ENCODE results near the gene PHACTR3. TPM values are rescaled to one million over a fixed set of nuclear protein-coding genes. Genes with fewer than 3 reads are reported as not detected.

Gene PHACTR3
- total RNA-seq, 1 donor from 2014 or later: 1.0 TPM

DNA sequence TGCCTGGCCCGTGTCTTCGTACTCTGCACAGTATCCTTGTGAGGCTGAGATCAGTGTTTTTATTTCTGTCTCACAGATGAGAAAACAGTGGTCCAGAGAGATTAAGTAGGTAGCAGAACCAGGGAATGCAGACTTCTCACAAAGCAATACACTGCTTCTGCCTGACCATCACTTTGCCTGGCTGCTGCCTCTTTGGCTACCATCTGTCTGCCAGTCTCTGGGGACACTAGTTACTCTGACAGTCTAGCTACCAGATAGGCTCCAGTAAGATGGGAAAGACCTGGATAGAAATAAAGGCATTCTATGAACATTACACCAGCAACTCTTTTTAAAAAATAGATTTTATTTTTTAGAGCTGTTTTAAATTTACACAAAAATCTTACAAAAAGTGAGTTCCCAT is 96.9 kb downstream of the PHACTR3 start:
- no peaks in the 10 kb centered on the region for H3K36me3 ChIP-seq (ENCODE audit: control insufficient read depth in 3 of 3, insufficient read depth in 3 of 3, low read length in 3 of 3)
- H3K9ac ChIP-seq (ENCODE audit: low read depth in 1 of 3, low read length in 3 of 3): no peak overlapping the region
- H3K27ac ChIP-seq (ENCODE audit: low read depth, low read length): no peak overlapping the region
- H3K27me3 ChIP-seq (ENCODE audit: control insufficient read depth in 3 of 3, insufficient read depth in 3 of 3, low read length in 3 of 3): peaks cover 3 to 16% (median 6%) of the 10 kb centered on the region in 3 donors
- no peaks in the 10 kb centered on the region for H3K4me1 ChIP-seq (ENCODE audit: control insufficient read depth in 3 of 3, insufficient read depth in 3 of 3, low read length in 3 of 3)
- H3K4me3 ChIP-seq (ENCODE audit: low read length in 3 of 3): no peak overlapping the region
- H3K9me3 ChIP-seq (ENCODE audit: control insufficient read depth in 3 of 3, low read length in 3 of 3): no peaks in the 10 kb centered on the region

DNA sequence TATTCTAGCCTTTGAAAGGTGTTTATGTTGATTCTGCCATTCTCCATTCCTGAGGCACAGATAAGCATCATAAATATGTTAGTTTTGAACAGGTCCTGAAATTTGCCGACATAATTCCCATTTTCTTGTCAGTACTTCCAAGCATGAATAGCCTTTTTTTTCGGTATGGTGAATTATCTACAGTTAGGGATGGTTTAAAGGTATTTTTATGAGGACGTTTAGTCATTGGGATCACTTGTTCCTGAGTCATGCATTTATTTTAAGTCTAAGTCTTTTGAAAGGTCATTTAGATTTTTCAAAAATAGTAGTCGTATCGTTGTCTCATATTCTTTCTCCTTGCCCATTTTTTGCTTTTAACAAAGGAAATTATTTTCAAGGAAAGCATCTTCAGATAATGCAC is 98.7 kb downstream of the PHACTR3 start:
- Histone ChIP-seq H3K27me3 (ENCODE audit: control insufficient read depth in 3 of 3, insufficient read depth in 3 of 3, low read length in 3 of 3) (peaks cover 2 to 10% (median 4%) of the 10 kb centered on the region in 3 donors), H3K4me3 (ENCODE audit: low read length in 3 of 3) (no peak overlapping the region)

DNA sequence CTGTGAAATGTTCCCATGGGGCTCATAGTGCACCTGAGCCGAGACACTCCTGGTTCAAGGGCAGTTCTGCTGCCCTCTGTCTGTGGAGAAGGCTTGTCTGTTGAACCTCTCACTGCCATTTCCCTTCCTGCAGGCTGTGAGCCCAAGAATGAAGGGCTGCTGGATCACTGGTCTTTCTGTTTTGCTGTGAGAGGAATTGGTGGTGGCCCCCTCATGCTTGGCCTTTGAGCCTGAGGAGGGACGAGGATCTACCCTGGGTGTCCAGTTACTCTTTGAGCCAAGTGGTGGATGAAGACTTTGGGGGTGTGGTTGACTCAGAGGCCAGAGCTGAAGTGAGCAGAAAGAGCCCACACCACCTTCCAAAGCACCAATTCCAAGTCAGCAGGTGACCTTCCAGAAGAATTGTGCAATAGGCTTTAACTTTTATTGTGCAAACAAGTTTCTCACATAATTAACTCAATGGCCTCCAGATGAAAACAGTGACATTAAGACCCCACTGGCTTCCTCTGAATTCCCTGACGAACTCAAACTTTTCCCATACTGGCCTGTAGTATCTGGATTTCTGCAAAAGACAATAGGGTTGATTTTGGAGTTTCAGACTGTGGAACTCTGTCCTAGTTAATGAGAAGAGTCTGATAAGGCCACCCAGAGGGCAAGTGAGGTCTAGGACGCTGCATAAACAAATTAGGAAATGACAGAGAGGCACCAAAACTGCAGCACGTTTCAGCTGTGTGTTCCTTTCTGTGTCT is 101.5 kb downstream of the PHACTR3 start:
- no peak overlapping the region for H3K27ac ChIP-seq (ENCODE audit: low read depth, low read length)
- H3K4me3 ChIP-seq (ENCODE audit: low read length in 3 of 3): no peak overlapping the region
- H3K4me1 ChIP-seq (ENCODE audit: control insufficient read depth in 3 of 3, insufficient read depth in 3 of 3, low read length in 3 of 3): no peaks in the 10 kb centered on the region
- H3K9me3 ChIP-seq (ENCODE audit: control insufficient read depth in 3 of 3, low read length in 3 of 3): no peaks in the 10 kb centered on the region
- H3K27me3 ChIP-seq (ENCODE audit: control insufficient read depth in 3 of 3, insufficient read depth in 3 of 3, low read length in 3 of 3): peaks cover 3 to 17% (median 8%) of the 10 kb centered on the region in 3 donors
- H3K36me3 ChIP-seq (ENCODE audit: control insufficient read depth in 3 of 3, insufficient read depth in 3 of 3, low read length in 3 of 3): no peaks in the 10 kb centered on the region
- H3K9ac ChIP-seq (ENCODE audit: low read depth in 1 of 3, low read length in 3 of 3): no peak overlapping the region

More for the DNA sequence above, 98.7 kb downstream of the PHACTR3 start:
- H3K27ac ChIP-seq (ENCODE audit: low read depth, low read length): no peak overlapping the region
- no peak overlapping the region for H3K9ac ChIP-seq (ENCODE audit: low read depth in 1 of 3, low read length in 3 of 3)
- no peaks in the 10 kb centered on the region for H3K4me1 ChIP-seq (ENCODE audit: control insufficient read depth in 3 of 3, insufficient read depth in 3 of 3, low read length in 3 of 3)
- no peaks in the 10 kb centered on the region for H3K36me3 ChIP-seq (ENCODE audit: control insufficient read depth in 3 of 3, insufficient read depth in 3 of 3, low read length in 3 of 3)
- H3K9me3 ChIP-seq (ENCODE audit: control insufficient read depth in 3 of 3, low read length in 3 of 3): no peaks in the 10 kb centered on the region

DNA sequence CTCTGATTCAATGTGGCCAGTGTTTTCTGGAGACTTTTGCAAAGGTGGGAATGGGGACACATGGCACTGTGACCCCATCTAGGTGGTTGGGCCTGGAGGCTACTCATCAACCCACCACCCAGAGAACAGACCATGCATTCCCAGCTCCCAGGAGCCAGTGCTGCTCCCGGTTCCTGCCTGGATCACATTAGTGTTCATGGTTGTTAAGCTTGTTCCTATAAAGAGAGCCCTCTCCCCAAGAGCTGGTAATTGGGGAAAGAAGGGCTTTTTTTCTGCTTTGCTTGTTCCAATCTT is 102.0 kb downstream of the PHACTR3 start:
- H3K36me3 ChIP-seq (ENCODE audit: control insufficient read depth in 3 of 3, insufficient read depth in 3 of 3, low read length in 3 of 3): no peaks in the 10 kb centered on the region
- H3K4me1 ChIP-seq (ENCODE audit: control insufficient read depth in 3 of 3, insufficient read depth in 3 of 3, low read length in 3 of 3): no peaks in the 10 kb centered on the region
- H3K9ac ChIP-seq (ENCODE audit: low read depth in 1 of 3, low read length in 3 of 3): no peak overlapping the region
- no peak overlapping the region for H3K4me3 ChIP-seq (ENCODE audit: low read length in 3 of 3)
- H3K27me3 ChIP-seq (ENCODE audit: control insufficient read depth in 3 of 3, insufficient read depth in 3 of 3, low read length in 3 of 3): peaks cover 3 to 17% (median 8%) of the 10 kb centered on the region in 3 donors
- no peaks in the 10 kb centered on the region for H3K9me3 ChIP-seq (ENCODE audit: control insufficient read depth in 3 of 3, low read length in 3 of 3)
- no peak overlapping the region for H3K27ac ChIP-seq (ENCODE audit: low read depth, low read length)

DNA sequence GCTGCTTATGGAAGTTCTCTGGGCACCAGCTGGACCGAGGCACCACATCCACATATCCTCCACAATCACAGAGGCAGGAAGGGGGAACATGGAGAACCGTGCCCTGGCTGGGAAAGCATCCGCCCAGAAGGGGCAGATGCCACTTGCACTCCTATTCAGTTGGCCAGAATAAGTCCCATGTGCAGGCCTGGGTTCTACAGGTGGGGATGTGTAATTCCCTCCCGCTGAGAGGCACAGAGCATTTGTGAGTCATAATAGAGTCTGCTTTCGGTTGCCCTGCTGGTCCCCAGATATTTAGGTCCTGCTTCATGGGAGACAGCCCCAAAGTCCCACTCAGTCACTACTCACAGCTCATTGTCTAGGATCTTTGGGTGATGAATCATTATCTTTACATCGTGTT is 104.0 kb downstream of the PHACTR3 start:
- Histone ChIP-seq H3K9ac (ENCODE audit: low read depth in 1 of 3, low read length in 3 of 3) (no peak overlapping the region), H3K4me3 (ENCODE audit: low read length in 3 of 3) (no peak overlapping the region), H3K4me1 (ENCODE audit: control insufficient read depth in 3 of 3, insufficient read depth in 3 of 3, low read length in 3 of 3) (no peaks in the 10 kb centered on the region), H3K9me3 (ENCODE audit: control insufficient read depth in 3 of 3, low read length in 3 of 3) (peaks cover 0 to 8% (median 0%) of the 10 kb centered on the region in 3 donors), H3K27ac (ENCODE audit: low read depth, low read length) (no peak overlapping the region), H3K27me3 (ENCODE audit: control insufficient read depth in 3 of 3, insufficient read depth in 3 of 3, low read length in 3 of 3) (peaks cover 3 to 11% (median 8%) of the 10 kb centered on the region in 3 donors), H3K36me3 (ENCODE audit: control insufficient read depth in 3 of 3, insufficient read depth in 3 of 3, low read length in 3 of 3) (no peaks in the 10 kb centered on the region)

DNA sequence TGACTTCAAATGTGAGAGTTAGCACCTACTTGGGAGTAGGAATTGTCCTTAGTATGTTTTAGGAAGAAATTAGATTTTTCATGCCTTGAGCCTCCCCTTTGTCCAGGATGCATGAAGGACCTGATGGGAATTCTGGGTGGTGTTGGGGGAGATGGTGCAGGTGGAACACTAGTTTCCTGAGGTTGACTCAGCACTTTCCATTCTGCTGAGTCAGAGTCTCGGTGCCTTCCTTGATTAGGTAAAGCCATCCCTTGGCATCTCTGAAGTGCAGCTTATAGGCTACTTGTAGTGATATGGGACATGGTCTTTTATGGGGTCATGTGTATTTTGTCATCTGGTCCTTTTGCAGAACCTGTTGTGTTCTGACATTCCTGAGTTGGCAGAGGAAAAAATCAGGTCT is 105.3 kb downstream of the PHACTR3 start:
- H3K4me3 ChIP-seq (ENCODE audit: low read length in 3 of 3): no peak overlapping the region
- no peak overlapping the region for H3K27ac ChIP-seq (ENCODE audit: low read depth, low read length)
- H3K9ac ChIP-seq (ENCODE audit: low read depth in 1 of 3, low read length in 3 of 3): no peak overlapping the region
- no peaks in the 10 kb centered on the region for H3K36me3 ChIP-seq (ENCODE audit: control insufficient read depth in 3 of 3, insufficient read depth in 3 of 3, low read length in 3 of 3)
- H3K9me3 ChIP-seq (ENCODE audit: control insufficient read depth in 3 of 3, low read length in 3 of 3): peaks cover 0 to 11% (median 0%) of the 10 kb centered on the region in 3 donors
- H3K4me1 ChIP-seq (ENCODE audit: control insufficient read depth in 3 of 3, insufficient read depth in 3 of 3, low read length in 3 of 3): no peaks in the 10 kb centered on the region
- peaks cover 3 to 11% (median 8%) of the 10 kb centered on the region in 3 donors for H3K27me3 ChIP-seq (ENCODE audit: control insufficient read depth in 3 of 3, insufficient read depth in 3 of 3, low read length in 3 of 3)

DNA sequence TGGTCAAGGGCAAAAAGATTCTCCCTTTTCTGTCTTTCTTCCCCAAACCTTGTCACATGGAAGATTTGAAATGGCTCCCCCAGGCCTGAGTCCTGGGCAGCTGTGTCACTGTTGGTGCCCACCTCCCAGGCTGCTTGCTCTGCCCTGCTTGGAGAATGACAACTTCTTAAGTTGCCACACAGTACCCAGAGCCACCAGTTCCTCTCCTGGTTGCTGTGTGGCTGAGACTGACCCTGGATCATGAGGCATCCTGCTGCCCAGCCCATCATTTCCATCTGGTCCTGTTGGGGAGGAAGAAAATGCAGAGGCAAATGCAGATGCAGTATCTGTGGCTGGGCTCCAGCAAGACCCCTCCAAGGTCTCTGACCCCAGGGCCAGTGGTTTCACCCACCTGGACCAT is 113.7 kb downstream of the PHACTR3 start:
- no peak overlapping the region for H3K9ac ChIP-seq (ENCODE audit: low read depth in 1 of 3, low read length in 3 of 3)
- peaks cover 5 to 11% (median 8%) of the 10 kb centered on the region in 3 donors for H3K27me3 ChIP-seq (ENCODE audit: control insufficient read depth in 3 of 3, insufficient read depth in 3 of 3, low read length in 3 of 3)
- H3K4me3 ChIP-seq (ENCODE audit: low read length in 3 of 3): no peak overlapping the region
- H3K27ac ChIP-seq (ENCODE audit: low read depth, low read length): no peak overlapping the region
- H3K4me1 ChIP-seq (ENCODE audit: control insufficient read depth in 3 of 3, insufficient read depth in 3 of 3, low read length in 3 of 3): no peaks in the 10 kb centered on the region
- no peaks in the 10 kb centered on the region for H3K36me3 ChIP-seq (ENCODE audit: control insufficient read depth in 3 of 3, insufficient read depth in 3 of 3, low read length in 3 of 3)
- H3K9me3 ChIP-seq (ENCODE audit: control insufficient read depth in 3 of 3, low read length in 3 of 3): peaks cover 0 to 3% (median 0%) of the 10 kb centered on the region in 3 donors

DNA sequence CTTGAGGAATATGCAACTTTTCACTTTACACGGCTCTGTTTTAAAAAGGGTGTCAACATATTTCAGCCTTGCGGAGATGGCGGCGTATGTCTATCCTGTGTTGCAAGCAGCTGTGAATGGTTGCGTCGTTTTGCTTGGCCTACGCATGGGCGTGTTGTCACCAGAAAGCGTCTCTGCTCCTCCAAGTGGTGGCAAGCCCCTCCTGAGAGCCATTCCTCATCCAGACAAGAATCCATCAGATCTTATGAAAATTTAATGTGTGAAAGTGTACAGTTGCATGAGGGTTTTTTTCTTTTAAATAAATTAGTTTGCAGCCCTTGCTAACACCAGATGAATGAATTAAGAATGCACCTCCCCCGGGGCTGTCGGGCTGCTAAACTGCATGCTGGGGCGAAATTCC is 114.4 kb downstream of the PHACTR3 start:
- Histone ChIP-seq H3K9me3 (ENCODE audit: control insufficient read depth in 3 of 3, low read length in 3 of 3) (no peaks in the 10 kb centered on the region), H3K4me1 (ENCODE audit: control insufficient read depth in 3 of 3, insufficient read depth in 3 of 3, low read length in 3 of 3) (no peaks in the 10 kb centered on the region), H3K27ac (ENCODE audit: low read depth, low read length) (no peak overlapping the region), H3K27me3 (ENCODE audit: control insufficient read depth in 3 of 3, insufficient read depth in 3 of 3, low read length in 3 of 3) (peaks cover 5 to 11% (median 8%) of the 10 kb centered on the region in 3 donors), H3K9ac (ENCODE audit: low read depth in 1 of 3, low read length in 3 of 3) (no peak overlapping the region), H3K36me3 (ENCODE audit: control insufficient read depth in 3 of 3, insufficient read depth in 3 of 3, low read length in 3 of 3) (no peaks in the 10 kb centered on the region), H3K4me3 (ENCODE audit: low read length in 3 of 3) (no peak overlapping the region)

DNA sequence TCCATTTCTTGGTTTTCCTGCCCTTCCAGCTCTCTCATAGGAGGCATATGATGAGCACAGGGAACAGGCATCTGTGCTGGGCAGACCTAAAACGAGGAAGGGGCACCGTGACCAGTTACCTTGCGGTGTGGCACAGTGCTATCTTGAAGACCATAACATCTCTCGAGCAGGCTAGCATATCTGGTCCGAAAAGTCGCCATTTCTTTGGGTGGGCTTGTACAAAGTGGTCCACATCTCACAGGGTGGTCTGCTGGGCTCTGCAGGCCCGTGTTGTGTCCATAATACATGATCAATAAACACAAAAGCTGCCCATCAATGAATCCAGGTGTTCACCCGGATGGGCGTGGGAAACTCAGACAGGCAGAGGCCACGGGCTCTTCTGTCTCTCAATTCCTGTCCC is 115.7 kb downstream of the PHACTR3 start:
- H3K27me3 ChIP-seq (ENCODE audit: control insufficient read depth in 3 of 3, insufficient read depth in 3 of 3, low read length in 3 of 3): peaks cover 10 to 18% (median 15%) of the 10 kb centered on the region in 3 donors

DNA sequence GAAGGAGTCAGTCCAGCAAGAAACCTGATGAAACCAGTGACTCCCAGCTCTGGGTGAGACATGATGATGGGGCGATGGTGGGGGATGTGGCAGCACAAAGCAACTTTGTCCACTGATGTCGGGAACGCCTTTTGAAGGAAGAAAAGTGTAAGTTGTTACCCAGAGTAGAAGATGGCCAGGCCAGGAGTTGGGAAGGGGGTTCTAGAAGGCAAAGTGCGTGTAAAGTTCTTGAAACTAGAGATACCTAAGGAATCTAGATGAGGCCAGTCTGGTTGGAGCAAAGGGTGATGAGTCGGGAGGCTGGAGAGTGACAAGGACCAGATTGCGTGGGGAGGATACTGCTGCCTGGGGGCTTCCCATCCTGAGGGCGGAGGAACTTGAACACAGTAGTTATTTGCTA is 117.0 kb downstream of the PHACTR3 start:
- H3K27me3 ChIP-seq (ENCODE audit: control insufficient read depth in 3 of 3, insufficient read depth in 3 of 3, low read length in 3 of 3): peaks cover 20 to 24% (median 21%) of the 10 kb centered on the region in 3 donors
- no peak overlapping the region for H3K9ac ChIP-seq (ENCODE audit: low read depth in 1 of 3, low read length in 3 of 3)
- H3K36me3 ChIP-seq (ENCODE audit: control insufficient read depth in 3 of 3, insufficient read depth in 3 of 3, low read length in 3 of 3): no peaks in the 10 kb centered on the region
- no peaks in the 10 kb centered on the region for H3K9me3 ChIP-seq (ENCODE audit: control insufficient read depth in 3 of 3, low read length in 3 of 3)
- H3K27ac ChIP-seq (ENCODE audit: low read depth, low read length): no peak overlapping the region
- H3K4me3 ChIP-seq (ENCODE audit: low read length in 3 of 3): no peak overlapping the region
- no peaks in the 10 kb centered on the region for H3K4me1 ChIP-seq (ENCODE audit: control insufficient read depth in 3 of 3, insufficient read depth in 3 of 3, low read length in 3 of 3)

More for the DNA sequence above, 115.7 kb downstream of the PHACTR3 start:
- no peak overlapping the region for H3K4me3 ChIP-seq (ENCODE audit: low read length in 3 of 3)
- H3K36me3 ChIP-seq (ENCODE audit: control insufficient read depth in 3 of 3, insufficient read depth in 3 of 3, low read length in 3 of 3): no peaks in the 10 kb centered on the region
- no peak overlapping the region for H3K27ac ChIP-seq (ENCODE audit: low read depth, low read length)
- H3K9ac ChIP-seq (ENCODE audit: low read depth in 1 of 3, low read length in 3 of 3): no peak overlapping the region
- no peaks in the 10 kb centered on the region for H3K4me1 ChIP-seq (ENCODE audit: control insufficient read depth in 3 of 3, insufficient read depth in 3 of 3, low read length in 3 of 3)
- H3K9me3 ChIP-seq (ENCODE audit: control insufficient read depth in 3 of 3, low read length in 3 of 3): no peaks in the 10 kb centered on the region
